GM18517 (cell line): ENCODE data around the gene DCDC2C.

ENCODE experiments used
- ATAC-seq: cut with Tn5 transposase; IDR thresholded peaks from one replicate; pipeline ENCODE4 v1.9.1; 2021; ENCODE audit warnings: mild to moderate bottlenecking, moderate library complexity; ENCODE audit not compliant: unreplicated experiment

DCDC2C gene

DNA sequence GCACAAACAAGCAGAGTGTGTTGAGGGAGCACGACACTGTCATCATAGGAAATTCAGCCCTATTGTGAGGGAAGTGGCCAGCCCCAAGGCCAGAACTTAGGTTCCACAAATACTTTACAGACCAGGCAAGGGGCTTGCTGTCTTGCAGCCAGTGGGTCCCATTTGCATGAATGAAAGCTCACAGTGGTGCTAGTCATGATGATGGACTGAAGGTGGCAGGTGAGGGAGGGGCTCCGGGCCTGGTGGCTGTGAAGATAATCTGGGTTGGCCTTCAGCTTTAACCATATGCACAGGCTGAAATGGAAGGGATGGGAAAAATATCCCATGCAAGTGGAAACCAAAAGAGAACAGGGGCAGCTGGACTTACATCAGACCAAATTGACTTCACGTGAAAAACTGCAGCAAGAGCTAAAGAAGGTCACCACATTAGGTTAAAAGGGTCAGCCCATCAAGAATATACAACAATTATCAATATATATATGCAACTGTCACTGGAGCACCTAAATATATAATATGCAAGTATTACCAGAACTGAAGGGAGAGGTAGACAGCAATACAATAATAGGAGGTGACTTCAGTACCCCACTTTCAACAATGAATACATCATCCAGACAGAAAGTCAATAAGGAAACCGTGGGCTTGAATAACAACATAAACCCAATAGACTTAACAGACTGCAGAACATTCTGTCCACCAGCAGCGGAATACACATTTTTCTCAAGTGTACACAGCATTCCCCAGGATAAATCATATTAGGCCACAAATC lies 39.6 kb downstream of the DCDC2C start:
- no peak for ATAC-seq

DNA sequence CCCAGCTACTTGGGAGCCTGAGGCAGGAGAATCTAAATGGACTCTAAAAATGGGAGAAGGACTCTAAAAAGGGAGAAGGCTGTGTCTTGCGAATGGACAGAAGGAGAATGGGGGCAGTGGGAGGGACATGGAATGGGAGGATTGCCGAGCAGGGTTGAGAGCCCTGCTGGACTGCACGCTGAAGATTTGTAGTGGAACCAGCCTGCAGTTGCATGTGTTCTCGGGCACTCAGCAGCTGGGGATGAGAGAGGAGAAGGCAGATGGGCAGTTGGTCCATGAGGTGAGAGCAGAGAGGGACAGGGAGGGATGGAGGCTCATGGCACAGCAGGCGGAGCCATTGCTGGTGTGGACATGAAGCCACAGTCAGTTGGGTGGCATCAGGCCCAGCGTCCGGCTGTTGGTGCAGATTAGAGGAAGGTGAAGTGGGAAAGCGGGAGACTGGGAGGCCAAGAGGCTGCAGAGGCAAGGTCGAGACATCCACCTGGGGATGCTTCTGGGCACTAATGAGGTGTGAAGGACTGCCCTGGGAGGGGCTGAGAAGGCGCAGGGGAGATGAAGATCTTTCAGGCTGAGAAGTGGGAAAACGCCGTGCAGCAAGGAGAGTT lies 40.7 kb downstream of the DCDC2C start:
- no peak for ATAC-seq

- ATAC-seq: no peak
Measured at GRCh38 chr2:3745920-3746319, 42.5 kb downstream of the DCDC2C start.

DNA sequence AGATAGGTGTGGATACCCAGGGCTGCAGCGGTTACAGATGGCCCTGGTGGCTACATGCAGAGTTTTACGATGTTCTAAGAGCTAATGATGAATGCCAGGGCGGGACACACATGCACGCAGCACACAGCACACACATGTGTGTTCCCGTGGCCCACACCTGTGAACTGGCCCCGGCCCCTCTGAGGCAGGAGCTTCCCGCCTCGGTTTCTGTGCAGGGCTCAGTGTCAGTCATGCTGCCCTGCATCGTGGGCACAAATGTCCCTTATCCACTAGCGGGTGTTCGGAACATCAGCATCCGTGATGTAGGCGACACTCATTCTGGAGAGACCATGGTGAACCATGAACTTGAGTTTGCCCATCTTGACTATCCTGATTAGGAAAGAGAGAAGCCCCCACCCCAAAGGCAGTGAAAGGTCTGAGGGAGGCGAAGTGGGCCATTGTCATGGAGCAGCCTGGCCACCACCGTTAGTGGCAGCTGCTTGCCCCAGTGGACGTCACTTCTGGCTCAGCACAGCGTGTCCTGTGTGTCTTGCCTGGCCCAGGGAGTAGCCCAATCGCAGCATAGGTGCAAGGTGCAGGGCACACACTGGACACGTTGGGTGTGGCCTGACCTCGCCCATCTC lies 43.8 kb downstream of the DCDC2C start:
- ATAC-seq: no peak

DNA sequence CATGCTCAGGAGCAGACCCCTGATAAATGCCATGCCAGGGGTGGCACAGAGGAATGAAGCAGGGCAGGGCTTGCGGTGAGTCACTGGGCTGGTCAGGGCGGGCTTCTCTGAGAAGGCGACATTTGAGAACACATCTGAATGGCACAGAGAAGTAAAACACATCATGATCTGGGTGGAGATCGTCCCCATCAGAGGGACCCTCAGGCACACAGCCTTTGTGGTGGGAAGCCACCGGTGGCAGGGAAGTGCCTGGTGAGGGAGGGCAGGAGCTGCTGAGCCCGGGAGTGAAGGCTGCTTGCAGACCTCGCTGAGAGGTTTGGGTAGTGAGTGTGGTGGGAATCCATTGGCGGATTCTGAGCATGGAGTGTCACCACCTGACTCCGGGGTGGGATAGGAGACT lies 44.5 kb downstream of the DCDC2C start:
- no peak for ATAC-seq

GRCh38 chr2:3749201-3749600 lies 45.8 kb downstream of the DCDC2C start:
- ATAC-seq: no peak

GRCh38 chr2:3751251-3751650 lies 47.9 kb downstream of the DCDC2C start:
- no peak for ATAC-seq

DNA sequence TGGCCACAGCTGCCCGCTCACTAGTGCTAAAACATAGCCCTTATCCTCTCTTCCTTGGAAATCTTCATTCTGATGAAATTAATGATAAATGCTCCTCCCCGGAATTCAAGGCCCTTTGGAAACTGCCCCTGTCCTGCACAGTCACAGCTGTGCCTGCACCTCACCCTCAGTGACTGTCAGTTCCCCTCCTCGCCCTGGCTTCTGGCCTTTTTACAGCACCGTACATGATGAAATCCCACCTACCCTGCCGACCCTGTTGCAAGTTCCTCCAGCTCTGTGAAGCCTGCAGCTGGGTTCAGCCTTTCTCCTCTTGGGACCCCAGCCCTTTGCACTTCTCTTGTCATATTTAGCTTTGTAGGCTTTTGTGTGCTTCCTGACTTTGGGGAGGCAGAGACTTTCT lies 48.4 kb downstream of the DCDC2C start:
- ATAC-seq: no peak

GRCh38 chr2:3752376-3752775 lies 49.0 kb downstream of the DCDC2C start:
- no peak for ATAC-seq

DNA sequence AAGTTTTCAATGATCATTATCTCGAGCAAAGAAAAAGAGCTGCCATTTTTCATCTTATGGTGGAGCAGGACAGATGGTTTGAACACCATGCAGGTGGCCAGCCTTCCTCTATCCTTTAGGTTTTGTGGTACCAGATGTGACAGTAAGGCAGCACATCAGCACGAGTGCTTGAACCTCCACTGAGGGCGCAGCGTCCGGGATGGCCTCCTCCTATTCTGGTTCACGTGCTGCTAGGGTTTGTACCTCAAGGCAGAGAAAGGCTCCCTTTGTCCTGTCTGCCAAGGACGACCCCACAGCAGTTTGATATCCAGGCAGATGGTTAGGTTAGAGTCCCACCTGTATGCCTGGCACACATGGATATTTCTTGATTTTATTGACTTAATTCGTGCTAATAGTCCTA lies 50.2 kb downstream of the DCDC2C start:
- ATAC-seq: no peak

- ATAC-seq: no peak
Measured at GRCh38 chr2:3754280-3754679, 50.9 kb downstream of the DCDC2C start.

GRCh38 chr2:3754795-3755194 lies 51.4 kb downstream of the DCDC2C start:
- ATAC-seq: no peak

DNA sequence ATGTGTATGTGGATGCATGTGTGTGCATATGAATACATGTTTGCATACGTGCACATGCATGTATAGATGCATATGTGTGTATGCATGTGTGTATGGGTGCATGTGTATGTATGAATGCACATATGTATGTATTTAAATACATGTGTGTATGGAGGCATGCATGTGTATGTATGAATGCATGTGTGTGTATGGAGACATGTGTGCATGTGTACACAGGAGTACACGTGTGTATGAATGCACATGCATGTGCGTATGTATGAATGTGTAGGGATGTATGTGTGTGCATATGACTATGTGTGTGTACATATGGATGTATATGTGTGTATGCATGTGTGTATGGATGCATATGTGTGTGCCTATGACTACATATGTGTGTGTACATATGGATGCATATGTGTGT lies 51.9 kb downstream of the DCDC2C start:
- ATAC-seq: no peak

GRCh38 chr2:3756306-3756705 lies 52.9 kb downstream of the DCDC2C start:
- no peak for ATAC-seq

DNA sequence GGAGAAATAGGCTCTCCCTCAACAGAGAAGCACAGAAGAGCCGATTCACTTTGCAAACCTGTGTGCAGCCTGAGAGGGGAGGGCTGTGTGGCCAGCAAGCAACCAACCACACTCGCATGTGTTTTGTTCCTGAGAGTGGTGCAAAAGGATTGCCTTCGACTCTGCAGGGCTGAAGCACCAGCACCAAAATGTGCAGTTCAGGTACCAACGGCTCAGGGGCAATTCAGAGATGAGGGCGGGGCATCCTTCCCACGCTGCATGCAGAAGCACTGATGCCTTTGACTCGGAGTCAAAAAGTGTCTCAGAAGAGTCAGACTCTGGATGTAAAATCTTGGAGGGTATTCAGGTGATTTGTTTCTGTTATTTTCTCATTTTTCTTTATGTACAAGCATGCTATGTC lies 55.5 kb downstream of the DCDC2C start:
- no peak for ATAC-seq

GRCh38 chr2:3759331-3759730 lies 56.0 kb downstream of the DCDC2C start:
- ATAC-seq: no peak

- ATAC-seq: no peak
Measured at GRCh38 chr2:3759761-3760160, 56.4 kb downstream of the DCDC2C start.

DNA sequence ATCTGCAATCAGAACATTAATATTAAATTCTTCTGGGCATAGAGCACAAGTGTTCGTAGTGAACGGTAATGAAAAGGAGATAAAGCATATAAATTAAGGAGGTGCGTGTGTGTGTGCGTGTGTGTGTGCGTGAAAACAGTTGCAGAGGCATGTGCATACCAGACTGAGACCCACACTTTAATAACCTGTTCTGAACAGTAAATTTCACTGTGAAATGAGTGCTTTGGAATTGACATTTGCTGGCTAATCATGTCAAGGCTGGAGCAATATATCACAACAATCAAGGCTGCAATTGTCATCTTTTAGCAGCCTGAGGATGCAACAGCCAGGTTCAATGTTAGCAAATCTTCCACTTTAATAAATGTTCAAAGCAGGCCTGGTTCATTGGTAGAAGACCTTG lies 57.9 kb downstream of the DCDC2C start:
- ATAC-seq: no peak

DNA sequence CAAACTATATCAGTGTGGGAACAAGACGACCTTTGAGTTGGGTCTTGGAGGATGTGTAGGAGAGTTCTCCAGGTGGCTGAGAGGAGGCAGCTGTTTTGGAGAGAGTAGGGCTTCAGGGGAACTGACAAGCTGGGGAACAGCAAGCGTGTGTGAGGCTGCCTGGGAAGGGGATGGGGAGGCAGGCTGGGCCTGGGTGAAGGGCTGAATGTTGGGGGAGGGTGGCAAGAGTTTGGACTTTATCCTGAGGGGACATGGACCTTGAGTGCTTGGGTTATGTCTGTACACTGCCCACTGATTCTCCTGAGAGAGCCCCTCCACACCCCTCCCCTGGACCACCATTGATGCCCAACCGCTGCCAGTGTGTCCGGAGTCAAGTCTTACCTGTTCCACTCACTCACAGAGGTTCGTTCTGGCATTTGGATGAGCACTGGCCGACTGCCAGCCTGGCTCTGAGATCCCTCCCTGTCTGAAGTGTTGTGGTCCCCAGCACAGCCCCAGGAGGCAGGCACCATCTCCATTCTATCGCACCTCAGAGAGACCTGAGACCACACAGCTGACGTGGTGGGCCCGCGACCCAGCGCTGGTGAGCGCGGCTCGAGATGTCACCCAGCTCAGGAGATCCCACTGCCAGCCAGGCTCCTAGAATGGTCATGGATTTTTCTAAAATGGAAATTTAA lies 59.5 kb downstream of the DCDC2C start:
- ATAC-seq: no peak

GRCh38 chr2:3766824-3767223 lies 63.4 kb downstream of the DCDC2C start:
- ATAC-seq: no peak

DNA sequence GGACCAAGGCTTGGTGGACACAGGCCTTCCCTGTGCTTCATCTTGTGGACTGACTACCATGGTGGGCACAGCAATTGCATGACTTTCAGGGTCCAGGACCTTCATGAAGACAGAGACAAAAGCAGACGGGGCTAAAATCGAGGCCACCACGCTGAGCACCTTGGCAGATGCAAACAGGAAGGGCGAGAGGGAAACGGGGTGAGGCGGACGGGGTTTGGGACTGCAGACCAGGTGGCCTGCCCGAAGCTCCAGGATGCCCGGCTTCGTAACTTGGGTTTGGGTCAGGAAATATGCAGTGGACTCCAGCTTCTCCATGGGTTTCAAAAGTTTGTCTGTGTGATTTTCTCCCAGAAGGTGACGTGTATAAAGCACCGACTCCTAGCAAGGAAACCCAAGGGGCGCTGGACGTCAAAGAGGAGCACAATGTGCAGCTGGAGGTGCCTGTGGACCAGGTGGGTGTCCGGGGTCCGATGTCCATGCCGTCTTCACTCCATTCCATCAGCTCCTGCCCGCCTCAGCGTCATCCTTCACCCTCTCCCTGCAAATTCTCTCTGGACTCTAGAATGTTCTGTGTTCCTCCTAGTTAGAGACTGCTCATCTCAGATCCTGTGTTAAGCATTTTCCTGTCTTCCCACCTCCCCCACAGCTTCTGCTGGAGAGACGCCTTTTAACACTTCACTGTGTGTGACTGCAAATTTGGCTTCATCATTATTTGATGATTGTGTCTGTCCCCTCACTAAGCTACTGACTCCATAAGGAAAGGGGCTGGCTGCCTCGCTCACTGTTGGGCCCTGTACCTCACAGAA lies 65.8 kb downstream of the DCDC2C start:
- ATAC-seq: no peak
